Right lung (tissue), 5 donors: ENCODE data around the gene CTXND1. TPM values are rescaled to one million over a fixed set of nuclear protein-coding genes. Genes with fewer than 3 reads are reported as not detected.

ENCODE experiments used
- DNase-seq, 2 donors: peaks; one replicate each; pipeline ENCODE4 v3.0.0-alpha.2; 2013
- polyA plus RNA-seq, 5 donors: library from polyadenylated mRNA; unstranded; fragments of 120-200 nt; gene quantifications; one replicate each; pipeline versions ENCODE4 v1.2.1 to v1.2.3, GENCODE V29; 2013; ENCODE audit warnings: inconsistent platforms in 1 of 5, low replicate concordance in 1 of 5; ENCODE audit not compliant: insufficient read length in 5 of 5, insufficient read depth in 1 of 5

CTXND1 gene
- polyA plus RNA-seq, 5 donors, result 19.7 to 35.9 (median 21.8) TPM

- DNase-seq, result no peak
Measured at GRCh38 chr15:80183306-80183705, 68.7 kb downstream of the CTXND1 start.

DNA sequence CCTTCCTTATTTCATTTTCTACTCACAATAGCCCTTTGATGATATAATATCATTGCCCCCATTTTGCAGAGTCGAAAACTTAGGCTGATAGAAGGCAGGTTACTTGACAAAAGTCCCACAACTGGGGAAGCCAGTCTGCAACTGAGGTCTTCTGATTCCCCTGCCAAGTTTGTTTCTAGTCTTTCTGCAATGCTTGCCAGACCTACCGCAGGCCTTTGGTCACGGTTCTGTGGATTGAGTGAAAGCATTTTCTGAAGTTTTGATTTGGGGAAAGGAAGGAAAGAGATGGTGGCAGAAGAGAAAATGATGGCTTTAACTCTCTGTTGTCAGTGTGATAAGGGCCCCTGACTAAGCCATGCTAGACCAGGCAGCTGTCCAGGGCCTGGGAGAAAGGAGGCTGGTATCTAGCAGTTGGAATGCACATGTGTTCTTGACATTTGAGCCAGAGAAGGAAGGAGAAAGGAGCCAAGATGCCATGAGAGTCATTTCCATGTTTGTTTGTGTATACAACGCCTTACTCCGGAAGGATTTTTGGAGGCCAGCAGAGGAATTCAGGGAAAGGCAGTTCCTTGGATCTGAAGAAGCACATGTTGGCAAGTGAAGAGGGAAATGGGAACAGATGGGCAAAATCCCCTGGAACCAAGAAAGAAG is 69.3 kb downstream of the CTXND1 start:
- DNase-seq, result peak; percentile 56 to 68

GRCh38 chr15:80180986-80181385 is 71.0 kb downstream of the CTXND1 start:
- DNase-seq, result no peak

- DNase-seq, result no peak
Measured at GRCh38 chr15:80180468-80180867, 71.5 kb downstream of the CTXND1 start.

GRCh38 chr15:80179935-80180334 is 72.1 kb downstream of the CTXND1 start:
- DNase-seq, result no peak

DNA sequence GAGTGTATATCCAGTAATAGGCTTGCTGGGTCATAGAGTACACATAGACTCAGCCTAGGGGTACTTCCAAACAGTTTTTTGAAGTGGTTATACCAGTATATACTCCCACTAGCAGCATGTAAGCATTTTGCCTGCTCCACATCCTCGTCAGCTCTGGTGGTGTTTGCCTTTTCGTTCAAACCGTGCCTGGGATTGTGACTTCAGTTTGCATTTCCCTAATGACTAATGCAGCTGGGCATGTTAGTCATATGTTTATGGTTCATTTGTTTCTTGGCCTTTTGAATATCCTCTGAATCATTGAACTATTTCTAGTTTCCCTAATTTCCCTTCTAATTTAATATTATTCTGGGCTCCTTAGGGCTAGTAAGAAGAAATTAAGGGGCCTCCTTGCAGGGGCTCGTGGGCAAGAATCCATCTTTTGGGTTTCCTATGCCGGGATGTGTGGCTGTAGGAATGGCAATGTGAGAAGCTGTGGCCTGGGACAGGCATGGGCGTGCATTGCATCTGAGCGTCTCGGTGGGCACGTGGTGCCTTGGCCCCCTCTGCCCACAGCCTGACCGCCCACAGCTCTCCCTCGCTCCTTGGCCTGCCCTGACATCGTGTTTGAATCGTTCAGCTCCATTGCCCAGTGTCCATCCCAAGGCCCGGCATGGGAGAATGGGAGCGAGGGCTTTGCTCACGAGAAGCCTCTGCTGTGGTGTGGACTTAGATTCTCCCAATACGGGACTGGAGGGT is 72.8 kb downstream of the CTXND1 start:
- no peak for DNase-seq

GRCh38 chr15:80177156-80177555 is 74.9 kb downstream of the CTXND1 start:
- DNase-seq, result no peak

- DNase-seq, result no peak
Measured at GRCh38 chr15:80176443-80176842, 75.6 kb downstream of the CTXND1 start.

DNA sequence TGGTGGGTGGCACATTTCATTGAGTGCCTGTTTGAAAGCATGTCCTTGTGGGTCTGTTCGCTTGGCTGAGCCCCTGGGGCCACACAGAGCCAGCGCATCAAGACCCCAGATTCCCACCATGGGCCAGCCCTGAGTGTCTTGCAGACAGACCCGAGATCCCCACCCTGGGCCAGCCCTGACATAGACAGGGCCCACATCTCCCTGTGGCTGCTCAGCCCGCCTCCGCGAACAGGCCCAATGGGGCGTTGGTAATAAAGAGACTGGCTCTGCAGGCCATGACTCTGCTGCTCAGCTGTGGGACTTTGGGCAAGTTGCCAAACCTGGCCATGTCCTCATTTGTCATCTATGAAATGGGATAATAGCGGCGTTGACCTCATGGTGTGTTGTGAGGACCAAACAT is 76.6 kb downstream of the CTXND1 start:
- DNase-seq, result no peak

GRCh38 chr15:80174017-80174746 is 77.8 kb downstream of the CTXND1 start:
- DNase-seq, result no peak

DNA sequence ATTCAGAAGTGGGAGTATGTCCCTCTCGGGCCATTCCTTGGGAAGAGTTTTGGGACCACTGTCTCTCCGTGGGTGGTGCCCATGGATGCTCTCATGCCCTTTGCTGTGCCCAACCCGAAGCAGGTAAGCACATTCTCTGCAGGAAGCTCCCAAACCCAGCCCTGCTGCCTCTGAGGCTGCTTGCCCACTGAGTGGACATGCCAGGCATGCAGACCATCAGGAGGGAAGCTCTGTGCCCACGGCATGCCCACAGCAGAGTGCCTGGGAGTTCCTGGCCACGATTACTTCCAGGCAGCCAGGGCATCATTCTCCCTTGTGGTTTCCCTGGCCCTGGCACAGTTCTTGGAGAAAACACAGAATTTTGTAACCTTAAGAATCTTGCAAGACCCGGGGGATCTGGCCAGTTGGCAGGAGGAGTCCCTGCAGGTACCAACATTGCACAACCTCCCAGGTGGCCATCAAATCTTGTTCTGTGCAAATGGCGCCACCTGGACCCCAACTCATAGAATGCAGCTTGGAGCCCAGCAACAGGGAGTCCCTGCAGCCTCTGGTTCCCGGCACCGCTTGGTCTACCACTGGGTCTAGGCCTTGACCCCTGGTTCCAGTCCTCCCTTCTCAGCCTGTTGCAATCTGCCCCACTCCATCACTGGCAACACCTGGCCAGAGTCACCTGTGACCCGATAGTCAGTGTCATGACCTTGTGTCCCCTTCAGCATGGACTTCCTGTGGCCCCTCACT is 78.8 kb downstream of the CTXND1 start:
- DNase-seq, result peak in 1 of 2 donors; percentile 52

DNA sequence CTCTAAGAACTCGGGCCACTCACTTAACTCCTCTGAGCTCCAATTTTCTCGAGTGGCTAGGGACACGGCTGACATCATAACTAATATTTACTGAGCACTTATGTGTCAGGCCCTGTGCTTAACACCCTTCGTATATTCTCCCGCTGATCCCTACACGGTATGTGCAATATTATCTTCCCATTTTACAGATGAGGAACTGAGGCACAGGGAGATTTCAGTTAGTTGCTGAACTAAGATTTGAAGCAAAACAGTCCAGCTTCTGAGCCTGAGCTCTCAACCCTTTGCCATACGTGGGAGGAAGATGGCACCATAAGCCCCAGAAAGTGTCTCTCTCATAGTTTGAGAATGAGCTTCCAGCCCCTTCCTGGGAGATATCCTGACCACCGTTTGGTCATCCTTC is 79.6 kb downstream of the CTXND1 start:
- no peak for DNase-seq

GRCh38 chr15:80171787-80172186 is 80.2 kb downstream of the CTXND1 start:
- no peak for DNase-seq

DNA sequence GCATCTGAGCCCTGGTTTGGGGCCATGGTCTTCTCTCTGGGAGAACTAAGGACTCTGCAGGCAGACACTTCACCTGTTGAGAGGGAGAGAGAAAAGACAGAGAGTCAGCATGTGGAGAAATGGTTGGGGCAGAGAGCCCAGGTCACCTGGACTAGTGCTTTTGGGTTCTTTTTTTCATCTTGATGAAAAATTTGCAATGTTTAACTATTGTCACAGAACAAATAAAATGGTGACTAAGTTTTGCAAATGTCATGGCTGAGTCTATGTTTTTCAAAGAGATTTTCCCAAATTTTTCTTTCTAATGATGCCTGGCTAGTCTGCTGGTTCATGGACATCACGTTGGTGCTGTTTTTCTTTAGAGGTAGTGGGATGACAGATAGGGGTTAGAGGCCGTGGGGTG is 81.4 kb downstream of the CTXND1 start:
- no peak for DNase-seq

- no peak for DNase-seq
Measured at GRCh38 chr15:80169768-80170357, 82.2 kb downstream of the CTXND1 start.

DNA sequence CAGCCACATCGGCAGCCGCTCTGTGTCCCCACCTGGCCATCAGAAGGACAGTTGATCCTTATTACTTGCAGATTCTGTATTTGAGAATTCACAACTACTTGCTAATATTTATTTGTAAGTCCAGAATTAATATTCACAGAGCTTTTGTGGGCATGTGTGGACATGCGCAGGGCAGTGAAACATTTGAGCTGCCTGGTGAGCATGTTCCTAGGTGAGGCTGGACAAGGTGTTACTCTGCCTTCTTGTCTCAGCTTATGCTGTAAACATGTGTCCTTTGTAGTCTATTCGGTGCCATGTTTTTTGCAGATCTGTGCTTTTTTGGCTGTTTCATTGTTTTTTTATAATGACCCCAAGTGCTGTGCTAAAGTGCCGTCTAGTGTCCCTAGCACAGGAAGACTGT is 83.6 kb downstream of the CTXND1 start:
- no peak for DNase-seq

- DNase-seq, result no peak
Measured at GRCh38 chr15:80167936-80168335, 84.1 kb downstream of the CTXND1 start.

- no peak for DNase-seq
Measured at GRCh38 chr15:80163897-80164296, 88.1 kb downstream of the CTXND1 start.

DNA sequence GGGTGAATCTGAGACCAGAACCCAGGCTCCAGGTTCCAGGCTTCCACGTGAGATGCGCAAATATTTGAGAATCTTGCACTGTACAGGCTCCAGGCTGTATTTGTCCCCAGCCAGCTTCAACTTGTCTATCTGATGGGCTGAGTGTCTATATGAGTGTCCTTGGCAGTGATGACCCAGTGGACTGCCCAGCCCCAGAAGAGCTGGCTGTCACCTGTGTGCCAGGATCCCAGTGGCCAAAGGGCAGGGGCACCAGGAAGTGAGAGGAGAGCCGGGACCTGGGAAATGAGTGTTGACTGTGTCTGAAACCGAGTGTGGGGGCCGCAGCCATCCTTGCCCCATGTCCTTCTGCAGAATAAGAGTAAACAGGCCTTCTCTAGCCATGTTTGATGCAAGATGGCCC is 88.8 kb downstream of the CTXND1 start:
- no peak for DNase-seq

GRCh38 chr15:80162059-80162554 is 89.9 kb downstream of the CTXND1 start:
- peak; percentile 80 to 81 for DNase-seq

DNA sequence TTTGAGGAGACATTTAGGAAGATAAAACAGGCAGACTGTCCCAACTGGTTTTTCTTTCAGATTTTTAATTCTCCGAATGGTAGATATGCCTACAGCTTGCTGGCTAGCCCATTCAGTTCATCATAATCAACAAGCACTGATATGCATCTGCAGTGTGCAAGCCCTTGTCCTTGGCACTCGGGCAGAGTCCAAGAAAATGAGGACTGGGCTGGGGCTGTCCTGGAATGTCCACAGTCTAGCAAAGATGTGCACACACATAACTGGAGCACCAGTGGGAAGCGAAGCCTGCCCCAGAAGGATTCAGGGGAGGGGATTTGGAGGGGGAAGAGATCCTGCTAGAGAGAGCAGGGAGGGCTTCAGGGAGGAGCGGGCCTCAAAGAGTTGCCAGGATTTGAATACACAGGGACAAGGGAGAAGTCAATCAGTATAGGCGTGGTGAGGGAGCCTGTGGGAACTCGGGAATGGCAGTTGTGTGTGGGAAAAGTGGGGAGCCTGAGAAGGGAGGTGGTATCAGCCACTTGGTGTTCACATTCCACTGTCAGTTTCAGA is 90.5 kb downstream of the CTXND1 start:
- no peak for DNase-seq
